Uterus (tissue), 4 donors: Measurements from ENCODE around the gene FASN. TPM values are rescaled to one million over a fixed set of nuclear protein-coding genes. Genes with fewer than 3 reads are reported as not detected.

ENCODE experiments used
- DNase-seq, 2 donors: peaks; one replicate each; pipeline ENCODE4 v3.0.0-alpha.2; 2019 to 2020
- H3K27ac ChIP-seq, 2 donors: fragments of 200-600 bp; sonication (generic); 1 replicate in 1 of 2; 2 replicates in 1 of 2; pipeline ENCODE4 v1.5.1; 2016 to 2018
- H3K27me3 ChIP-seq, 2 donors: fragments of 200-600 bp; sonication (generic); one replicate each; pipeline ENCODE4 v1.5.1; 2018 to 2019; ENCODE audit warnings: control low read depth in 1 of 2
- H3K36me3 ChIP-seq, 2 donors: fragments of 200-600 bp; sonication (generic); one replicate each; pipeline ENCODE4 v1.5.1; 2019; ENCODE audit warnings: control low read depth in 1 of 2
- H3K4me1 ChIP-seq, 2 donors: fragments of 200-600 bp; sonication (generic); one replicate each; pipeline ENCODE4 v1.5.1; 2018 to 2019; ENCODE audit warnings: control low read depth in 1 of 2
- H3K4me3 ChIP-seq, 2 donors: fragments of 200-600 bp; sonication (generic); 1 replicate in 1 of 2; 2 replicates in 1 of 2; pipeline ENCODE4 v1.5.1; 2018 to 2019; ENCODE audit warnings: mild to moderate bottlenecking in 1 of 2
- H3K9me3 ChIP-seq, 2 donors: fragments of 200-600 bp; sonication (generic); one replicate each; pipeline ENCODE4 v1.5.1; 2019; ENCODE audit warnings: control low read depth in 1 of 2
- POLR2A ChIP-seq, 2 donors: fragments of 450-650 bp; IDR thresholded peaks; one replicate each; pipeline ENCODE4 v1.6.1; 2016; ENCODE audit warnings: antibody characterized with exemption in 2 of 2, mild to moderate bottlenecking in 1 of 2, moderate library complexity in 1 of 2
- intact Hi-C: fragments of 100-400 bp; cut with DNase I; formaldehyde crosslinking; loops from one replicate; pipeline ENCODE4 v1.15.1; 2023; ENCODE audit warnings: low total_unique reads
- total RNA-seq, 4 donors: library from RNA; depleted of rRNA in 3 of 4; stranded (reverse); fragments of >200 nt in 3 of 4; gene quantifications; one replicate each; pipeline versions ENCODE4 v1.1.0 to v1.2.4, GENCODE V29; 2014 to 2023
- TF ChIP-seq, protein P1 (sequence below), 4 experiments: fragments of 200-600 bp in 2 of 4; fragments of 450-650 bp in 2 of 4; sonication (generic) in 2 of 4; IDR thresholded peaks; one replicate each; pipeline ENCODE4 v1.5.1; 2016 to 2019; ENCODE audit warnings: antibody characterized with exemption in 4 of 4, mild to moderate bottlenecking in 2 of 4, moderate library complexity in 1 of 4
- donor health status: DM: yes; HTN: yes; CAD: no.

The FASN gene
- total RNA-seq, 4 donors from 2014 or later = 5.3 to 59.4 (median 23.4) TPM

DNA sequence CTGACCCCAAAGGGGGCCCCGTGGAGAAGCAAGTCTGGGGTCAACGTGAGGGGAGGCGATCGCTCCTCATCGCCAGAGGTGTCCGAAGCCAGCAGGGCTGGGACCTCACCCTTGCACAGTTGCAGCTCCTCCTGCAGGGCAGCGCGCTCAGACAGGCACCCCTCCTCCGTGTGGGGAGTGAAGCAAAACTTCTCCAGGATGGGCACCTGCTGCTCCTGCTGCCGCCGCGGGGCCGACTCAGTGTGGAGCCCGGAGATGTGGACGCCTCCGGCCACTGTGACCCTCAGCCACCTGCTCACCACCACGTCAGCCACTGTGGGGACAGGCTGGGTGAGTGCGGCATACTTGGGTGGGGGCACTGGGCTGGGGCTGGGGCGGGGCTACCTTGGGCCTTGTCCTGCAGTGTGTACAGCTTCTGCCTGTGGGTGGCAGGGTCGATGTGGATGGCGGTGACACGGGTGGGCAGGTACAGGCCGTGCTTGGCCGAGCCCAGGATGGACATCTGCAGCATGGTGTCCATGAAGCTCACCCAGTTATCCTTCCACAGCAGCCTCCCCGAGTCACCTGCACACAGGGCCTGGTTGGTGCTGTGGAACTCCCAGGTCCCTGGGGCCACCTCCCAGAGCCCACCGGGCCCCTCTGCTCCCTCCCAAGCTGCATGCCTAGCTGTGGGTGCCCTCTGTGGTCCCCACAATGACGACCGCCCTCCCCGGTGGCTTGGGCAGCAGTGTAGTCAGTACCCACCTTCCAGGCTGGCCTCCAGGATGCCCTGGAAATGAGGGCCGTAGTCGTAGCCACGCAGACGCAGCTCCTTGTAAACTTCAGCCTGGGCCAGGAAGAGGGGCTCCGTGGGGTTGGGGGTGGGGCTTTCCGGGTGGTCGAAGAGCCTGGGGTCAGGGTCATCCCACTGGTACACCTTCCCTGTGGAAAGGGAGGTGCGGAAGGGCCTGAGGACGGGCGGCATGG, 10.8 kb downstream of the FASN start:
- Histone ChIP-seq H3K4me1 (no peaks in the 10 kb centered on the region), H3K36me3 (no peaks in the 10 kb centered on the region), H3K4me3 (no peak overlapping the region), H3K27me3 (no peaks in the 10 kb centered on the region), H3K27ac (no peak overlapping the region), H3K9me3 (no peaks in the 10 kb centered on the region)
- intact Hi-C loops = no loop called here
- no peak for DNase-seq
- TF ChIP-seq POLR2A (IDR thresholded peaks at IDR 0.05) = no peak
- TF ChIP-seq, protein P1, sequence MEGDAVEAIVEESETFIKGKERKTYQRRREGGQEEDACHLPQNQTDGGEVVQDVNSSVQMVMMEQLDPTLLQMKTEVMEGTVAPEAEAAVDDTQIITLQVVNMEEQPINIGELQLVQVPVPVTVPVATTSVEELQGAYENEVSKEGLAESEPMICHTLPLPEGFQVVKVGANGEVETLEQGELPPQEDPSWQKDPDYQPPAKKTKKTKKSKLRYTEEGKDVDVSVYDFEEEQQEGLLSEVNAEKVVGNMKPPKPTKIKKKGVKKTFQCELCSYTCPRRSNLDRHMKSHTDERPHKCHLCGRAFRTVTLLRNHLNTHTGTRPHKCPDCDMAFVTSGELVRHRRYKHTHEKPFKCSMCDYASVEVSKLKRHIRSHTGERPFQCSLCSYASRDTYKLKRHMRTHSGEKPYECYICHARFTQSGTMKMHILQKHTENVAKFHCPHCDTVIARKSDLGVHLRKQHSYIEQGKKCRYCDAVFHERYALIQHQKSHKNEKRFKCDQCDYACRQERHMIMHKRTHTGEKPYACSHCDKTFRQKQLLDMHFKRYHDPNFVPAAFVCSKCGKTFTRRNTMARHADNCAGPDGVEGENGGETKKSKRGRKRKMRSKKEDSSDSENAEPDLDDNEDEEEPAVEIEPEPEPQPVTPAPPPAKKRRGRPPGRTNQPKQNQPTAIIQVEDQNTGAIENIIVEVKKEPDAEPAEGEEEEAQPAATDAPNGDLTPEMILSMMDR (IDR thresholded peaks at IDR 0.05) = no peak

DNA sequence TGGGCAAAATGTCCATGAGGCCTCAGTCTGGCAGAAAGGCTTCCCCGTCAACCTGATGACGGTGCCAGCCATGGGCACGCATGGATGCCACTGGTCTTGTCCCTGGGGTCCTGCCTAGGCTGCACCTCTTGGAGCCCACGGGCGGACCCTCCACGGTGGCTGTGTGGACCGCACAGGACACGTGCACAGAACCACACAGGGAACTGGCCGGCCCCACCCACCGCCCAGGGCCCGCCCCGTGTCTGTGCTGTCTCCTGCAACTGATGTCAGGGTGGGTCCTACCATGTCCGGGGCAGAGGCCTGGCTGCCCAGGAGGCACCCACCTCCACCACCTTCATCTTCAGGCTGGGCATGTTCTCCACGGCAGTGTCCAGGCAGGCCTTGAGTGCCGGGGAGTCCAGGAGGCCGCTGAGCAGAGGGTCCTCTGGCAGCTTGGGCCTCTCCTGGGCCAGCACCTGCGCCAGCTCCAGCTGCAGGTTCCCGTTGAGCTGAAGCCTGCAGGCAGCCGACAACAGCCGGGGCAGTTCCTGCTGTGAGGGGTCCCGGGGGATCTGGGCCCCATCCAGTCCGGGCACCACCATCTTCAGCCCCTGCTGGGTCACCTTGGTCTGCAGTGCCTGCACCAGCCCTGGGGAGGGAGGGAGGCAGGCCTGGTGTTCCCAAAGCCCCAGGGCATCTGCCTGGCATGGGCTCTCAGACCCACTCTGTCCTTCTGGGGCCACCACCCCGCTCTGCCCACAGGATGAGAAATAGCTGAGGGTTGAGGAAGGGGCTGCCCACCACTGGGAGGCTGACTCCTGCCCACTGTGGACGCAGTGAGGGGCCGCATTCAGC, 11.9 kb downstream of the FASN start:
- no peak for TF ChIP-seq POLR2A (IDR thresholded peaks at IDR 0.05)
- TF ChIP-seq, protein P1 (IDR thresholded peaks at IDR 0.05) = no peak
- intact Hi-C loops = no loop called here
- no peak for DNase-seq
- H3K27ac ChIP-seq = no peak overlapping the region
- no peaks in the 10 kb centered on the region for H3K9me3 ChIP-seq
- no peaks in the 10 kb centered on the region for H3K27me3 ChIP-seq
- no peak overlapping the region for H3K4me3 ChIP-seq
- H3K4me1 ChIP-seq = no peaks in the 10 kb centered on the region
- H3K36me3 ChIP-seq = no peaks in the 10 kb centered on the region

DNA sequence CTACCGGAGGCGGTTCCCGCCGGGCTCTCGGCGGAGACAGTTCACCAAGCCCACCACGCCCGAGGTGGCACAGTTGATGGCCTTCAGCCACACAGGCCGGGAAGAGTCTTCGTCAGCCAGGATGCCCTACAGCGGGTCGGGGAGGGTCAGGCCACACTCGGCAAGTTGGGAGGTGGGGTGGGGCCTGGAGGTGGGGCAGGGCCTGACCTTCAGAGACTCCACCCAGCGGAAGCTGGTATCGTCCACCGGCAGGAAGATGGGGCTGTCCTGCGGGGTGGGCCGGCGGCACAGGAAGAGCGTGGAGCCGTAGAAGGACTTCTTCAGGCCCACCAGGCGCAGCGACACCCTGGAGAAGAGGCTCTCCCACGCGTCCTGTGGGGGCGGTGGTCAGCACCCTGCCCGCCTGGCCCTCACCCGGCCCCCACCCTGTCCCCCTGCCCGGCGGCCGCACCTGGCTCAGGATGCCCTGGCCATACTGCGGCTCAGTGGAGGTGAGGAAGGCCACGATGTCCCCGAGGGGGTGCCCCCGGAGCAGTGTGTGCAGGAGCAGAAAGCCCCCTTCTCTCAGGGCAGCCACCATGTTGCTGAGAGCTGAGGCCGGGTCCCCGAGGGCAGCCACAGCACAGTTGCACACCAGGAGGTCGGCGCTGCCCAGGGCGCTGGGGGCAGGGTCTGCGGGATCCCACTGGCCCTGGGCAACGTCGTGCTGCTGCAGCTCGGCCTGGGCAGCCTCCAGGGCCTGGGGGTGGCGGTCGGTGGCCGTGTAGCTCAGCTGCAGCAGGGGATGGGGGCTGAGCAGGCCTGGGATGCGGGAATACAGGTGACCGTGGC, 12.8 kb downstream of the FASN start:
- no peak for DNase-seq
- no peak overlapping the region for H3K4me3 ChIP-seq
- no peaks in the 10 kb centered on the region for H3K4me1 ChIP-seq
- H3K27ac ChIP-seq = no peak overlapping the region
- TF ChIP-seq, protein P1 (IDR thresholded peaks at IDR 0.05) = no peak
- TF ChIP-seq POLR2A (IDR thresholded peaks at IDR 0.05) = no peak
- no peaks in the 10 kb centered on the region for H3K9me3 ChIP-seq
- no peaks in the 10 kb centered on the region for H3K36me3 ChIP-seq
- intact Hi-C loops = no loop called here
- H3K27me3 ChIP-seq = no peaks in the 10 kb centered on the region

DNA sequence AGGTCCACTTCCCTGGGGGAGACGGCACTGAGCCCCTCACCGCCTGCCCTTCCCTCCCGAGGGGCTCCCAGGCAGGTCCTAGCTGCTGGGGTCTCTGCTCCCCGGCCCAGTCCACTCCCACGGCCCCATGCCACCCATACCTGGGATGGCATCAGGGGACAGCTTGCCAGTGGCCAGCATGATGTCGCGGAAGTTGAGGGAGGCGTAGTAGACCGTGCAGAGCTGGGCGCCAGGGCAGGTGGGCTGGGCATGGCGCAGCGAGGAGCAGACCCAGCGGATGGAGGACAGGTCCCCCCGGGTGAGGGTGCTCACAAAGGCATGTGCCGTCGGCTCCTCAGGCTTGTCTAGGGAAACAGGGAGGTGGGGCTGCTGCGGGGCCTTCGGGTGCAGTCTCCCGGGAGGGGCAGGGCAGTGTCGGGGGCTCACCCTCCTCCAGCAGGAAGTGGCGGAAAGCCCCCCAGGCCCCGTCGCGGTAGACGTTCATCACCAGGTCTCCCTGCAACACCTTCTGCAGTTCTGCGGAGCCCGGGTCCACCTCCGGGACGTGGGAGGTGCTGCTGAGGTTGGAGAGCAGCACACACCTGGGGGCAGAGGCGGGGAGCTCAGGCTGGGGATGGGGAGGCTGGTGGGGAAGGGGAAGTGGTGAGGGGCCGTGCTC, 13.5 kb downstream of the FASN start:
- no peaks in the 10 kb centered on the region for H3K4me1 ChIP-seq
- no peak overlapping the region for H3K27ac ChIP-seq
- no peaks in the 10 kb centered on the region for H3K27me3 ChIP-seq
- H3K4me3 ChIP-seq = no peak overlapping the region
- no peak for DNase-seq
- TF ChIP-seq, protein P1 (IDR thresholded peaks at IDR 0.05) = no peak
- TF ChIP-seq POLR2A (IDR thresholded peaks at IDR 0.05) = no peak
- no peaks in the 10 kb centered on the region for H3K36me3 ChIP-seq
- intact Hi-C loops = no loop called here
- H3K9me3 ChIP-seq = no peaks in the 10 kb centered on the region
